ENCODE data around the gene SERPINB11. TPM values are rescaled to one million over a fixed set of nuclear protein-coding genes. Genes with fewer than 3 reads are reported as not detected.

The SERPINB11 gene, protein sequence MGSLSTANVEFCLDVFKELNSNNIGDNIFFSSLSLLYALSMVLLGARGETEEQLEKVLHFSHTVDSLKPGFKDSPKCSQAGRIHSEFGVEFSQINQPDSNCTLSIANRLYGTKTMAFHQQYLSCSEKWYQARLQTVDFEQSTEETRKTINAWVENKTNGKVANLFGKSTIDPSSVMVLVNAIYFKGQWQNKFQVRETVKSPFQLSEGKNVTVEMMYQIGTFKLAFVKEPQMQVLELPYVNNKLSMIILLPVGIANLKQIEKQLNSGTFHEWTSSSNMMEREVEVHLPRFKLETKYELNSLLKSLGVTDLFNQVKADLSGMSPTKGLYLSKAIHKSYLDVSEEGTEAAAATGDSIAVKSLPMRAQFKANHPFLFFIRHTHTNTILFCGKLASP
- not detected in 2 replicates for total RNA-seq

GRCh38 chr18:63702660-63703059 lies at the start of gene SERPINB11:
Gene SERPINB11 (plus strand): TSS chr18:63702960. CDS start chr18:63710194, 7,234 bp downstream.

GRCh38 chr18:63661750-63662149 lies 41.0 kb upstream of the SERPINB11 start, which contains the start of gene SERPINB3:
Gene SERPINB3 (minus strand): TSS chr18:63661893. CDS start chr18:63661216, 677 bp downstream.

Other genes starting within 250 kb of the SERPINB11 start
- gene SERPINB5, start 226.0 kb upstream of the SERPINB11 start, total RNA-seq = 426 and 507 TPM in 2 replicates
- gene SERPINB12, start 160.6 kb upstream of the SERPINB11 start, total RNA-seq = not detected in 2 replicates
- gene SERPINB13, start 115.6 kb upstream of the SERPINB11 start, total RNA-seq = 2.6 and 8.0 TPM in 2 replicates
- 1.9 TPM in 2 replicates for gene SERPINB4, start 58.7 kb upstream of the SERPINB11 start, total RNA-seq
- 9.4 and 14.8 TPM in 2 replicates for gene SERPINB3, start 41.1 kb upstream of the SERPINB11 start, total RNA-seq
- 8.7 and 9.4 TPM in 2 replicates for gene SERPINB7, start 72.5 kb downstream of the SERPINB11 start, total RNA-seq
- gene SERPINB2, start 184.7 kb downstream of the SERPINB11 start, total RNA-seq = 51.8 and 59.3 TPM in 2 replicates
- 0.08 TPM in 1 of 2 replicates, not detected in the other for gene SERPINB10, start 205.0 kb downstream of the SERPINB11 start, total RNA-seq
- gene HMSD, start 246.3 kb downstream of the SERPINB11 start, total RNA-seq = 1.4 TPM in 1 of 2 replicates, not detected in the other